ENCODE measurements around the gene PPIB. TPM values are rescaled to one million over a fixed set of nuclear protein-coding genes. Genes with fewer than 3 reads are reported as not detected.

The PPIB gene
- total RNA-seq: 1,190 and 4,497 TPM in 2 replicates

GRCh38 chr15:64162869-64163658, at the start of gene PPIB:
PPIB (minus strand) TSS chr15:64163022; CDS start chr15:64162986, 36 bp downstream.

GRCh38 chr15:64151727-64152506, 10.9 kb downstream of the PPIB start, which contains the start of gene SNX22:
SNX22 (plus strand) TSS chr15:64151731; CDS start chr15:64151776, 45 bp downstream.

Other genes starting within 250 kb of the PPIB start
- 1.9 and 2.3 TPM in 2 replicates for gene DAPK2, start 116.5 kb downstream of the PPIB start, total RNA-seq
- gene CIAO2A, start 69.2 kb downstream of the PPIB start, total RNA-seq: 86.4 and 105 TPM in 2 replicates
- gene SNX1, start 67.0 kb downstream of the PPIB start, total RNA-seq: 40.3 and 52.1 TPM in 2 replicates
- 0.65 and 0.76 TPM in 2 replicates for gene SNX22, start 11.3 kb downstream of the PPIB start, total RNA-seq
- gene CSNK1G1, start 193.2 kb upstream of the PPIB start, total RNA-seq: 18.8 and 26.3 TPM in 2 replicates
- gene PCLAF, start 218.4 kb upstream of the PPIB start, total RNA-seq: 28.9 and 39.2 TPM in 2 replicates
- 11.0 and 14.0 TPM in 2 replicates for gene TRIP4, start 224.8 kb upstream of the PPIB start, total RNA-seq